Colonic mucosa (tissue), 4 donors: ENCODE data around the gene LINGO1. TPM values are rescaled to one million over a fixed set of nuclear protein-coding genes. Genes with fewer than 3 reads are reported as not detected.

Experiments
- DNase-seq: peaks from one replicate; pipeline ENCODE4 v3.0.0-alpha.2; 2020
- H3K27ac ChIP-seq: fragments of 200-600 bp; one replicate; pipeline ENCODE4 v1.8.0; 2021
- H3K27me3 ChIP-seq: fragments of 200-600 bp; one replicate; pipeline ENCODE4 v1.8.0; 2021
- H3K36me3 ChIP-seq: fragments of 200-600 bp; one replicate; pipeline ENCODE4 v1.8.0; 2021
- H3K4me1 ChIP-seq: fragments of 200-600 bp; one replicate; pipeline ENCODE4 v1.8.0; 2021; ENCODE audit warnings: mild to moderate bottlenecking
- H3K4me3 ChIP-seq: fragments of 200-600 bp; one replicate; pipeline ENCODE4 v1.8.0; 2021
- H3K9ac ChIP-seq, 2 donors: one replicate each; pipeline ENCODE4 v1.7.0; 2013; ENCODE audit warnings: control low read depth in 2 of 2, low read depth in 2 of 2, low read length in 2 of 2
- H3K9me3 ChIP-seq: fragments of 200-600 bp; one replicate; pipeline ENCODE4 v1.8.0; 2021
- intact Hi-C: fragments of 100-400 bp; cut with DNase I; formaldehyde crosslinking; loops from one replicate; pipeline ENCODE4 v1.14.1; 2022
- total RNA-seq, 2 donors: library from RNA; stranded (reverse); fragmentation: NEBNext Ultra II Directional in 1 of 2; extraction: Animal tissue kit (Norgen Biotek cat#: 25700) in 1 of 2; gene quantifications; one replicate each; pipeline ENCODE4 v1.2.1, GENCODE V29; 2021
- TF ChIP-seq, protein P1 (sequence below): fragments of 200-600 bp; IDR thresholded peaks from one replicate; pipeline ENCODE4 v1.8.0; 2022; ENCODE audit warnings: antibody characterized with exemption, mild to moderate bottlenecking
- donor health status: healthy.
- donor health status: DM: no; HTN: no; CAD: no.
- donor health status: DM: no; HTN: no; CAD: no.

The LINGO1 gene
- total RNA-seq, 2 donors from 2014 or later, result 0.79 to 1.1 TPM

DNA sequence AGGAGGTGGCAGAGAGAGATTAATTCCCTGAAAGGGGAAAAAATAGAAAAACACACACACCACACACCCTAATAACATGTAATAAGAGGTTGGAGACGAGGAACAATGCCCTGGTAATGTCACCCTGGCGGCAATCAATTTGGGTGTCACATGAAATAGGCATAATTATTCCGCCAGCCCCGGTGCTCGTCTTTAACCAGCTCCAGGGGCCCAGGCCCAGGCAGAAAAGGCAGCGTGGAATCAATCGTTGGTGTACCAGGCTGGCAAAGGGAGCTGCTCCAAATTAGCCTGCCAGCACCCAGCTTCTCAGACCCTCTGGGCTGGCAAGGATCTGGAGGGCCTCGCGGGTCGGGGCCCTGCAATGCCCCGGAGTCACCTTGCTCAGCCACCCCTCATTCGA is 5.6 kb downstream of the LINGO1 start:
- DNase-seq, result no peak
- Histone ChIP-seq H3K9ac (no peak overlapping the region), H3K27ac (no peak overlapping the region), H3K9me3 (no peaks in the 10 kb centered on the region), H3K36me3 (no peaks in the 10 kb centered on the region), H3K4me1 (no peaks in the 10 kb centered on the region), H3K4me3 (no peak overlapping the region), H3K27me3 (peaks cover 16% of the 10 kb centered on the region)
- intact Hi-C loops, result no loop called here
- TF ChIP-seq, protein P1, sequence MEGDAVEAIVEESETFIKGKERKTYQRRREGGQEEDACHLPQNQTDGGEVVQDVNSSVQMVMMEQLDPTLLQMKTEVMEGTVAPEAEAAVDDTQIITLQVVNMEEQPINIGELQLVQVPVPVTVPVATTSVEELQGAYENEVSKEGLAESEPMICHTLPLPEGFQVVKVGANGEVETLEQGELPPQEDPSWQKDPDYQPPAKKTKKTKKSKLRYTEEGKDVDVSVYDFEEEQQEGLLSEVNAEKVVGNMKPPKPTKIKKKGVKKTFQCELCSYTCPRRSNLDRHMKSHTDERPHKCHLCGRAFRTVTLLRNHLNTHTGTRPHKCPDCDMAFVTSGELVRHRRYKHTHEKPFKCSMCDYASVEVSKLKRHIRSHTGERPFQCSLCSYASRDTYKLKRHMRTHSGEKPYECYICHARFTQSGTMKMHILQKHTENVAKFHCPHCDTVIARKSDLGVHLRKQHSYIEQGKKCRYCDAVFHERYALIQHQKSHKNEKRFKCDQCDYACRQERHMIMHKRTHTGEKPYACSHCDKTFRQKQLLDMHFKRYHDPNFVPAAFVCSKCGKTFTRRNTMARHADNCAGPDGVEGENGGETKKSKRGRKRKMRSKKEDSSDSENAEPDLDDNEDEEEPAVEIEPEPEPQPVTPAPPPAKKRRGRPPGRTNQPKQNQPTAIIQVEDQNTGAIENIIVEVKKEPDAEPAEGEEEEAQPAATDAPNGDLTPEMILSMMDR, result no peak

DNA sequence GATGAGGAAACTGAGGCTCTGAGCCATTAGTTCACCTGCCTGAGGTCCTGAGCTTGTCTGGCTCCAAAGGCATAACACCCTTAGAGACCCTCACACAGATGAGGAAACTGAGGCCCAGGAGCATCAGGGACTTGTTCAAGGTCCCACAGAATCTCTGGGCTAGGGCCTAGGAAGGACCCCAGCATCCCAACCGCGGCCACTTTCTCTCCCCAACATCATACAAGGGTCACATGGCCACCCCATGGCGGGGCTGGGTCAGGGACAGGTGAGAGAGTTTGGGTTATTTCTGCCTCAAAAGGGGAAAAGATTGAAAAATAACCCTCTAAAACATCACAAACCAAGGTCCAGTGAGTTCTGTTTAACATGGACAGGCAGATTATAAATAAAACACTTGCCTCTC is 6.7 kb downstream of the LINGO1 start:
- H3K36me3 ChIP-seq, result no peaks in the 10 kb centered on the region
- intact Hi-C loops, result no loop called here
- H3K9me3 ChIP-seq, result no peaks in the 10 kb centered on the region
- H3K9ac ChIP-seq, result no peak overlapping the region
- TF ChIP-seq, protein P1, result no peak
- H3K4me1 ChIP-seq, result no peaks in the 10 kb centered on the region
- no peak overlapping the region for H3K27ac ChIP-seq
- no peak for DNase-seq
- H3K27me3 ChIP-seq, result peaks cover 5% of the 10 kb centered on the region
- H3K4me3 ChIP-seq, result no peak overlapping the region

DNA sequence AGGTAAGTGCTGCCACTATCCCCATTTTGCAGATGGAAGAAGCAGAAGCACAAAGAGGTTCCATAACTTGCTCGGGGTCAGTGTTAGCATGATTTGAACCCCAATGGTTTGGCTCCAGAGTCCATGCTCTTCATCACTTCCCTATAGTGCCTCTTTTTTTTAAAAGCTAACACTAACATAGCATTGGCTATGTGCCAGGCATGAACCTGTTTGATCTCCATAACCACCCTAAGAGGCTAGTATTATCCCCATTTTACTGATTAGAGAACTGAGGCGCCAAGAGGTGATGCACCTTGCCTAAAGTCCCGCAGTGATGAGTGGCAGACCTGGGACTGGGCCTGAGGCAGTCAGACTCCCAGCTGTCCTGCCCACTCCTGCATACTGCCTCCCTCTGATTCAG is 7.3 kb downstream of the LINGO1 start:
- H3K9me3 ChIP-seq, result no peaks in the 10 kb centered on the region
- DNase-seq, result no peak
- no peak overlapping the region for H3K9ac ChIP-seq
- H3K4me3 ChIP-seq, result no peak overlapping the region
- TF ChIP-seq, protein P1, result no peak
- no peak overlapping the region for H3K27ac ChIP-seq
- no peaks in the 10 kb centered on the region for H3K36me3 ChIP-seq
- H3K27me3 ChIP-seq, result no peaks in the 10 kb centered on the region
- intact Hi-C loops, result no loop called here
- H3K4me1 ChIP-seq, result no peaks in the 10 kb centered on the region

DNA sequence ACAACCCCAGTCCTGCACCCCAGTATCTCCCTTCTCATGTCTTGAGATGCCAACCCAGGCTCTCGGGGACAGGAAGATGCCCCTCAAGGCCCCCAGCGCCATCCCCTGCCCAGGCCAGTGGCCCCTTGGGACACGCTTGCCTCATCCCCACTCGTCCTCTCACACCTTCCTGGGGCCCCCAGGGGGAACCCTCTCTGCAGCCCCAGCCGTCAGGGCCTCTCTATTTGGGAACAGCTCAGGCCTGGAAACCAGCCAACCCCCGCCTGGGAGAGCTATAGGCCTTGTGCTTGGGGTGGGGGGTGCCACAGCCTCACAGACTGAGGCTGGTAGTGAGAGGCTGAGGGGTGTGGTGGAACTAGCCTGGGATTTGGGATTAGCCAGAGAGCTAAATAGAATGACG is 7.8 kb downstream of the LINGO1 start:
- H3K9me3 ChIP-seq, result no peaks in the 10 kb centered on the region
- no peaks in the 10 kb centered on the region for H3K4me1 ChIP-seq
- TF ChIP-seq, protein P1, result no peak
- intact Hi-C loops, result no loop called here
- no peaks in the 10 kb centered on the region for H3K36me3 ChIP-seq
- no peak overlapping the region for H3K4me3 ChIP-seq
- no peak overlapping the region for H3K9ac ChIP-seq
- H3K27ac ChIP-seq, result no peak overlapping the region
- DNase-seq, result no peak
- H3K27me3 ChIP-seq, result no peaks in the 10 kb centered on the region

DNA sequence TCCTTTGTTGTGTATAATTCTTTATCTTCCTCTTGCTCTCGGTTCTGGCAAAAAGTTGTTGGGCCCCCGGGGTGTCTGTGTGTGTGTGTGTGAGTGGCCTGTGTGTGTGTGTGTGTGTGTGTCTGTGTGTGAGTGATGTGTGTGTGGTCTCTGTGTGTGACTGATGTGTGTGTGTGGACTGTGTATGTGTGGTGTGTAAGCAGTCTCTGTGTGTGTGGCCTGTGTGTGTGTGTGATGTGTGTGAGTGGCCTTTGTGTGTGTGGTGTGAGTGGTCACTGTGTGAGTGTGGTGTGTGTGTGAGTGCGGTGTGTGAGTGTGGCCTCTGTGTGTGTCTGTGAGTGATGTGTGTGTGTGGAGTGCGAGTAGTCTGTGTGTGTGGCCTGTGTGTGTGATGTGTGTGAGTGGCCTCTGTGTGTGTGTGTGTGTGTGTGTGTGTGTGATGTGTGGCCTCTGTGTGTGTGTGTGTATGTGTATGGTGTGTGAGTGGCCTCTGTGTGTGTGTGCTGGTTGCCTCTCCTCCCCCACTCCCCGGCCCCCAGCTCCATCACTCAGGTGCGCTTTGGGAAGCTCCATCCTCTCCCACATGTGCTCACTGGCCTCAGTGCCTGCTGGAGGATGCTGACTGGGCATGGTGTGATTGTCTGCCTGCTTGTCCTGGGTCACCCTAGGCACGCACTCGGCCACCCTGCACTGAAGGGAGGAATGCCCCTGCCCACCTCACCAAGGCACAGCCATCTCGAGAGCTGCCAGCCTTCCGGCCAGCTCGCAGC is 8.8 kb downstream of the LINGO1 start:
- Histone ChIP-seq H3K4me1 (no peaks in the 10 kb centered on the region), H3K9me3 (no peaks in the 10 kb centered on the region), H3K27me3 (no peaks in the 10 kb centered on the region), H3K27ac (no peak overlapping the region), H3K4me3 (no peak overlapping the region), H3K9ac (no peak overlapping the region), H3K36me3 (no peaks in the 10 kb centered on the region)
- DNase-seq, result no peak
- TF ChIP-seq, protein P1, result no peak
- intact Hi-C loops, result no loop called here
